ENCODE measurements around the gene AGBL3.

GRCh38 chr7:135161669-135162068 is 175.4 kb downstream of the AGBL3 start:
- TF ChIP-seq CTCF (IDR thresholded peaks at IDR 0.05) = no peak
- TF ChIP-seq POLR2A (IDR thresholded peaks at IDR 0.05) = no peak
- TF ChIP-seq EP300 (IDR thresholded peaks at IDR 0.05) = no peak

All from ovary (tissue), 3 donors.